HCT116 (cell line): Measurements from ENCODE around the gene TRIM26. TPM values are rescaled to one million over a fixed set of nuclear protein-coding genes. Genes with fewer than 3 reads are reported as not detected.

Experiments
- ATAC-seq: fragments of 200-7000 bp; cut with Tn5 transposase; 2 replicates; pipeline ENCODE4 v1.9.1; 2020; ENCODE audit warnings: mild to moderate bottlenecking, moderate library complexity
- BruUV-seq: library from RNA; stranded (reverse); fragments of 400-500 nt; replicated peaks from 2 replicates; lab custom pipeline; 2021; lab: Mats Ljungman, UMichigan
- CTCF ChIA-PET: fragments of 300-600 bp; sonication (Branson Sonifier 250); formaldehyde crosslinking; loops from one replicate; lab custom pipeline; 2021; ENCODE audit warnings: antibody characterized with exemption; lab: Charles Lee
- POLR2A ChIA-PET: fragments of 300-600, 350-600 bp; sonication (Branson Sonifier 250); formaldehyde crosslinking; loops from one replicate; lab custom pipeline; 2021; ENCODE audit warnings: antibody characterized with exemption; lab: Charles Lee
- RAD21 ChIA-PET, 2 experiments: fragments of 300-600 bp; sonication (Branson Sonifier 250); formaldehyde crosslinking; loops; one replicate each; lab custom pipeline; 2023; ENCODE audit warnings: low total read pairs in 2 of 2; ENCODE audit not compliant: uncharacterized antibody in 2 of 2, unreplicated experiment in 2 of 2, low non-redundant PET in 1 of 2; lab: Charles Lee
- DNase-seq: peaks from one replicate; pipeline ENCODE4 v3.0.0-alpha.2; 2010; ENCODE audit warnings: low read depth, low spot score
- H2AFZ ChIP-seq: fragments of 200-600 bp; shearing (Covaris generic), sonication (generic); 2 replicates; pipeline ENCODE4 v1.6.1; 2017; ENCODE audit warnings: low read depth, mixed run types, mixed read lengths, antibody characterized with exemption, low read length; ENCODE audit not compliant: poor library complexity, severe bottlenecking
- H3K27ac ChIP-seq: 2 replicates; pipeline ENCODE4 v1.5.1; 2012; ENCODE audit warnings: low read depth, low read length
- H3K27me3 ChIP-seq: fragments of 200-600 bp; sonication (generic); 2 replicates; pipeline ENCODE4 v1.6.1; 2016; ENCODE audit warnings: mixed run types, low read length, mixed read lengths; ENCODE audit not compliant: insufficient read depth
- H3K36me3 ChIP-seq, 2 experiments: fragments of 200-500 bp in 1 of 2; fragments of 200-600 bp in 1 of 2; sonication (Bioruptor generic) in 1 of 2; sonication (generic) in 1 of 2; 2 replicates each; pipeline versions ENCODE4 v1.5.1 to v1.6.1; 2014 to 2016; ENCODE audit warnings: low read length in 2 of 2, inconsistent platforms in 1 of 2, mixed read lengths in 1 of 2, mixed run types in 1 of 2; ENCODE audit not compliant: insufficient read depth in 2 of 2, control insufficient read depth in 1 of 2
- H3K4me1 ChIP-seq, 2 experiments: fragments of 200-600 bp in 1 of 2; sonication (generic) in 1 of 2; 2 replicates each; pipeline versions ENCODE4 v1.5.1 to v1.6.1; 2012 to 2017; ENCODE audit warnings: low read length in 2 of 2, inconsistent platforms in 1 of 2, mild to moderate bottlenecking in 1 of 2, mixed read lengths in 1 of 2, mixed run types in 1 of 2, moderate library complexity in 1 of 2; ENCODE audit not compliant: insufficient read depth in 2 of 2, control insufficient read depth in 1 of 2
- H3K4me2 ChIP-seq: fragments of 200-600 bp; sonication (generic); 2 replicates; pipeline ENCODE4 v1.6.1; 2017; ENCODE audit warnings: mixed run types, low read length, mixed read lengths
- H3K4me3 ChIP-seq, 2 experiments: fragments of 200-600 bp in 1 of 2; sonication (generic) in 1 of 2; replicated peaks in 1 of 2; 2 replicates each; pipeline ENCODE4 v1.5.1; 2011 to 2016; ENCODE audit warnings: low read length in 2 of 2, control low read depth in 1 of 2, low read depth in 1 of 2, mild to moderate bottlenecking in 1 of 2, mixed read lengths in 1 of 2, mixed run types in 1 of 2
- H3K79me2 ChIP-seq: fragments of 200-600 bp; sonication (generic); 2 replicates; pipeline ENCODE4 v1.6.1; 2017; ENCODE audit warnings: mild to moderate bottlenecking, mixed run types, low read length, moderate library complexity, mixed read lengths; ENCODE audit not compliant: insufficient read depth
- H3K9ac ChIP-seq: fragments of 200-600 bp; sonication (generic); 2 replicates; pipeline ENCODE4 v1.6.1; 2016; ENCODE audit warnings: low read length, mixed read lengths
- H3K9me2 ChIP-seq: fragments of 200-600 bp; sonication (generic), shearing (Covaris generic); 2 replicates; pipeline ENCODE4 v1.6.1; 2017; ENCODE audit warnings: mixed run types, mild to moderate bottlenecking, moderate library complexity; ENCODE audit not compliant: insufficient read depth
- H3K9me3 ChIP-seq, 2 experiments: fragments of 200-500 bp in 1 of 2; fragments of 200-600 bp in 1 of 2; sonication (Bioruptor generic) in 1 of 2; sonication (generic) in 1 of 2; 2 replicates each; pipeline ENCODE4 v1.6.1; 2014 to 2017; ENCODE audit warnings: low read length in 2 of 2, mixed read lengths in 2 of 2, inconsistent platforms in 1 of 2, low read depth in 1 of 2, mild to moderate bottlenecking in 1 of 2, mixed run types in 1 of 2, moderate library complexity in 1 of 2; ENCODE audit not compliant: control insufficient read depth in 1 of 2, insufficient read depth in 1 of 2
- H4K20me1 ChIP-seq: fragments of 200-600 bp; sonication (generic), shearing (Covaris generic); 2 replicates; pipeline ENCODE4 v1.6.1; 2017; ENCODE audit warnings: mixed run types, mild to moderate bottlenecking, moderate library complexity; ENCODE audit not compliant: insufficient read depth
- CEBPB ChIP-seq: IDR thresholded peaks from 2 replicates; pipeline ENCODE4 v1.6.1; 2012; ENCODE audit warnings: low read depth
- CTCF ChIP-seq, 3 experiments: fragments of 200-600 bp in 1 of 3; sonication (generic) in 1 of 3; IDR thresholded peaks in 2 of 3; conservative IDR thresholded peaks in 1 of 3; 2 replicates each; pipeline ENCODE4 v1.5.1; 2012 to 2017; ENCODE audit warnings: low read depth in 2 of 3, low read length in 2 of 3, antibody characterized with exemption in 1 of 3, borderline replicate concordance in 1 of 3, control low read depth in 1 of 3, mild to moderate bottlenecking in 1 of 3, mixed read lengths in 1 of 3, mixed run types in 1 of 3, moderate library complexity in 1 of 3; ENCODE audit not compliant: insufficient read depth in 1 of 3
- EGR1 ChIP-seq: IDR thresholded peaks from 2 replicates; pipeline ENCODE4 v1.6.1; 2012; ENCODE audit warnings: low read depth
- ELF1 ChIP-seq: IDR thresholded peaks from 2 replicates; pipeline ENCODE4 v1.6.1; 2012; ENCODE audit warnings: low read depth, borderline replicate concordance
- EZH2phosphoT487 ChIP-seq: fragments of 200-600 bp; IDR thresholded peaks from 2 replicates; pipeline ENCODE4 v1.6.1; 2018; ENCODE audit warnings: antibody characterized with exemption, borderline replicate concordance
- FOSL1 ChIP-seq: IDR thresholded peaks from 2 replicates; pipeline ENCODE4 v1.6.1; 2012; ENCODE audit warnings: low read depth
- JUND ChIP-seq: IDR thresholded peaks from 2 replicates; pipeline ENCODE4 v1.6.1; 2012
- POLR2A ChIP-seq: IDR thresholded peaks from 2 replicates; pipeline ENCODE4 v1.7.0; 2011; ENCODE audit warnings: borderline replicate concordance; ENCODE audit not compliant: insufficient read depth, insufficient read length; ENCODE audit errors: extremely low read depth
- POLR2AphosphoS5 ChIP-seq: IDR thresholded peaks from 2 replicates; pipeline ENCODE4 v1.6.1; 2011; ENCODE audit warnings: mild to moderate bottlenecking, low read depth, low read length, moderate library complexity
- RAD21 ChIP-seq: IDR thresholded peaks from 2 replicates; pipeline ENCODE4 v1.6.1; 2012; ENCODE audit warnings: low read depth, mild to moderate bottlenecking
- REST ChIP-seq: IDR thresholded peaks from 2 replicates; pipeline ENCODE4 v1.6.1; 2012; ENCODE audit warnings: low read depth
- SIN3A ChIP-seq: IDR thresholded peaks from 2 replicates; pipeline ENCODE4 v1.6.1; 2012; ENCODE audit warnings: low read depth
- TCF7L2 ChIP-seq: IDR thresholded peaks from 2 replicates; pipeline ENCODE4 v1.7.0; 2011; ENCODE audit warnings: borderline replicate concordance, inconsistent platforms; ENCODE audit not compliant: insufficient read depth, insufficient read length; ENCODE audit errors: extremely low read depth
- ZBTB33 ChIP-seq: IDR thresholded peaks from 2 replicates; pipeline ENCODE4 v1.6.1; 2011; ENCODE audit warnings: mild to moderate bottlenecking, low read length, moderate library complexity; ENCODE audit not compliant: insufficient replicate concordance; ENCODE audit errors: extremely low read depth
- ZFX ChIP-seq: fragments of 450-650 bp; IDR thresholded peaks from 2 replicates; pipeline ENCODE4 v1.6.1; 2017
- ZNF274 ChIP-seq: fragments of 200-500 bp; sonication (Bioruptor generic); IDR thresholded peaks from 2 replicates; pipeline ENCODE4 v1.6.1; 2014; ENCODE audit warnings: mild to moderate bottlenecking, low read depth, low read length, inconsistent platforms
- intact Hi-C: fragments of 100-400 bp; cut with micrococcal nuclease; formaldehyde crosslinking; loops from 2 replicates; pipeline ENCODE4 v1.10.0; 2022
- total RNA-seq: library from RNA; stranded (reverse); gene quantifications from one replicate; pipeline ENCODE4 v1.2.1, GENCODE V29; 2021; ENCODE audit not compliant: unreplicated experiment
- TF ChIP-seq, protein P1 (sequence below): IDR thresholded peaks from 2 replicates; pipeline ENCODE4 v1.6.1; 2012

TRIM26 gene
- total RNA-seq, 1 experiment from 2014 or later = 32.2 TPM

DNA sequence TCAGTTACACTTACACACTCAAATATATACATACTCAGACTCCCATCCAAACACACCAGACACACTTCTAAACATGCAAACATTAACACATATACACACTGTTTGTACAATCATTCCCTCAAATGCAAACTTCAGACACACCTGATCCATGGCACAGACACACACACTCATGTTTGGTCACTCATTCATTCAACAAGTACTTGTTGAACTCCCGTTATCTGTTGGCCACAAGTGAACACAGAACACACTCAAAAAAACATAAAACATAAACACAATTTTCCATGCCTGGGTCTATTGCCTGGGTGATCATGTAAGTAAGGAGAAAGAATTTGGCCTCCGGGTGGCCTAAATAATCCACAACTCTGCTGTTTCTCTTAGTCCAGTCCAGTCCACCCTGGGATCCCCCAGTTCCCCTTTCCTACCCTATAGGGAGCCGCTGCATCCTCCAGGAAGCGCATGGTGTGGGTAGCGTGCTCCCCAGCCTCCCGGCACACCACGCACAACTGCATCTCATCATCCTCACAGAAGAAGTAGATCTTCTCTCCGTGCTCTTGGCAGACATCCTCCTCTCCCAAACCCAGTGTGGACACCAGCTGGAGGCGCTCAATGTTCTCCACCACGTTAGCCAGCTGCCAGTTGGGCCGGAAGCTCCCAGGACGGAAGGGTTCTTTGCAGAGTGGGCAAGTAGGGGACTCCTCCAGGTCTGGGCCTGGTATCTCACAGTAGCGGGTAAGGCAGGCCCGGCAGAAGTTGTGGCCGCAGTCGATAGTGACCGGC, 53.0 kb downstream of the TRIM26 start:
- Histone ChIP-seq H3K9me3 (no peaks in the 10 kb centered on the region), H3K27me3 (no peaks in the 10 kb centered on the region), H3K79me2 (no peaks in the 10 kb centered on the region), H3K4me2 (no peak overlapping the region), H3K36me3 (no peaks in the 10 kb centered on the region), H3K9ac (no peak overlapping the region), H3K4me1 (peaks cover 27 to 45% of the 10 kb centered on the region in 2 experiments), H4K20me1 (no peaks in the 10 kb centered on the region), H3K27ac (no peak overlapping the region), H2AFZ (no peak overlapping the region), H3K9me2 (no peaks in the 10 kb centered on the region), H3K4me3 (no peak overlapping the region)
- BruUV-seq = no TSS peak
- intact Hi-C loops = no loop called here
- ATAC-seq (no peak), DNase-seq (no peak)
- ChIA-PET RAD21 (no interaction called here), CTCF (no interaction called here), POLR2A (no interaction called here)
- TF ChIP-seq CEBPB (no peak), TCF7L2 (no peak), REST (no peak), EZH2phosphoT487 (no peak), JUND (no peak), SIN3A (no peak), ZFX (no peak), POLR2AphosphoS5 (no peak), RAD21 (no peak), ZNF274 (no peak), FOSL1 (no peak), POLR2A (no peak), EGR1 (no peak), ZBTB33 (no peak), ELF1 (no peak), CTCF (IDR thresholded peaks at IDR 0.05 in 2 of 3, conservative IDR thresholded peaks at IDR 0.05 in 1 of 3; ENCODE audit: borderline replicate concordance in 1 of 3, insufficient read depth in 1 of 3, low read depth in 2 of 3, low read length in 2 of 3) (no peak)
- TF ChIP-seq, protein P1, sequence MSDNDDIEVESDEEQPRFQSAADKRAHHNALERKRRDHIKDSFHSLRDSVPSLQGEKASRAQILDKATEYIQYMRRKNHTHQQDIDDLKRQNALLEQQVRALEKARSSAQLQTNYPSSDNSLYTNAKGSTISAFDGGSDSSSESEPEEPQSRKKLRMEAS = no peak
